MM.1S (cell line): Measurements from ENCODE around the gene LYPD1.

ENCODE experiments used
- DNase-seq: peaks from one replicate; pipeline ENCODE4 v3.0.0-alpha.2; 2015
- H2AFZ ChIP-seq: fragments of 300-600 bp; sonication (generic); 2 replicates; pipeline ENCODE4 v1.6.0; 2016; ENCODE audit warnings: antibody characterized with exemption, low read length
- H3F3A ChIP-seq: fragments of 300-600 bp; sonication (generic); 2 replicates; pipeline ENCODE4 v1.6.1; 2016; ENCODE audit warnings: mild to moderate bottlenecking, antibody characterized with exemption, low read length, moderate library complexity, mixed read lengths; ENCODE audit not compliant: insufficient read depth
- H3K27ac ChIP-seq: fragments of 300-600 bp; sonication (generic); 2 replicates; pipeline ENCODE4 v1.5.1; 2016; ENCODE audit warnings: mild to moderate bottlenecking, low read length
- H3K27me3 ChIP-seq: fragments of 300-600 bp; sonication (generic); replicated peaks from 2 replicates; pipeline ENCODE4 v1.6.0; 2016; ENCODE audit warnings: low read length; ENCODE audit not compliant: insufficient read depth
- H3K36me3 ChIP-seq: fragments of 300-600 bp; sonication (generic); replicated peaks from 2 replicates; pipeline ENCODE4 v1.6.1; 2016; ENCODE audit warnings: mild to moderate bottlenecking, low read length, mixed read lengths; ENCODE audit not compliant: insufficient read depth
- H3K4me1 ChIP-seq: fragments of 300-600 bp; sonication (generic); 2 replicates; pipeline ENCODE4 v1.6.1; 2016; ENCODE audit warnings: low read length, mixed read lengths
- H3K4me2 ChIP-seq: fragments of 300-600 bp; sonication (generic); 2 replicates; pipeline ENCODE4 v1.6.0; 2016; ENCODE audit warnings: low read depth, low read length
- H3K4me3 ChIP-seq: fragments of 300-600 bp; sonication (generic); 2 replicates; pipeline ENCODE4 v1.5.1; 2016; ENCODE audit warnings: low read length, mixed read lengths
- H3K79me2 ChIP-seq: fragments of 300-600 bp; sonication (generic); 2 replicates; pipeline ENCODE4 v1.6.1; 2016; ENCODE audit warnings: mixed run types, low read length, mixed read lengths
- H3K9ac ChIP-seq: fragments of 300-600 bp; sonication (generic); 2 replicates; pipeline ENCODE4 v1.6.1; 2016; ENCODE audit warnings: low read length, mixed read lengths
- H3K9me2 ChIP-seq: fragments of 300-600 bp; sonication (generic); replicated peaks from 2 replicates; pipeline ENCODE4 v1.6.1; 2016; ENCODE audit warnings: mild to moderate bottlenecking, low read length, mixed read lengths; ENCODE audit not compliant: insufficient read depth
- H3K9me3 ChIP-seq: fragments of 300-600 bp; sonication (generic); replicated peaks from 2 replicates; pipeline ENCODE4 v1.6.1; 2016; ENCODE audit warnings: mild to moderate bottlenecking, low read length, mixed read lengths; ENCODE audit not compliant: insufficient read depth
- H4K20me1 ChIP-seq: fragments of 300-600 bp; sonication (generic); 2 replicates; pipeline ENCODE4 v1.6.1; 2016; ENCODE audit warnings: mild to moderate bottlenecking, low read length, moderate library complexity, mixed read lengths; ENCODE audit not compliant: insufficient read depth
- CTCF ChIP-seq: fragments of 300-600 bp; sonication (generic); IDR thresholded peaks from 2 replicates; pipeline ENCODE4 v1.5.1; 2016; ENCODE audit warnings: antibody characterized with exemption, low read length, mixed read lengths
- EZH2 ChIP-seq: fragments of 300-600 bp; sonication (generic); optimal IDR thresholded peaks from 2 replicates; pipeline ENCODE3; 2017; ENCODE audit warnings: low read depth, mild to moderate bottlenecking, antibody characterized with exemption, low read length, mixed read lengths
- EZH2phosphoT487 ChIP-seq: fragments of 300-600 bp; sonication (generic); IDR thresholded peaks from 2 replicates; pipeline ENCODE4 v1.6.1; 2018; ENCODE audit warnings: antibody characterized with exemption, low read length

LYPD1 gene

GRCh38 chr2:132645176-132645575 is 24.8 kb downstream of the LYPD1 start:
- no peaks in the 10 kb centered on the region for H3K27me3 ChIP-seq
- H3K4me3 ChIP-seq, result no peak overlapping the region
- H3K4me2 ChIP-seq, result no peak overlapping the region
- H3K9me3 ChIP-seq, result no peaks in the 10 kb centered on the region
- no peaks in the 10 kb centered on the region for H3K79me2 ChIP-seq
- H4K20me1 ChIP-seq, result no peaks in the 10 kb centered on the region
- no peaks in the 10 kb centered on the region for H3F3A ChIP-seq
- no peak overlapping the region for H2AFZ ChIP-seq
- no peak overlapping the region for H3K27ac ChIP-seq
- no peaks in the 10 kb centered on the region for H3K36me3 ChIP-seq
- DNase-seq, result no peak
- H3K9me2 ChIP-seq, result no peaks in the 10 kb centered on the region
- H3K9ac ChIP-seq, result no peak overlapping the region
- no peak for TF ChIP-seq CTCF
- TF ChIP-seq EZH2, result no peak
- TF ChIP-seq EZH2phosphoT487, result no peak
- H3K4me1 ChIP-seq, result no peaks in the 10 kb centered on the region

- Histone ChIP-seq H3F3A (no peaks in the 10 kb centered on the region), H3K9me3 (no peaks in the 10 kb centered on the region), H3K9ac (no peak overlapping the region), H3K79me2 (no peaks in the 10 kb centered on the region), H3K4me2 (no peak overlapping the region), H3K4me3 (no peak overlapping the region), H2AFZ (no peak overlapping the region), H3K27ac (no peak overlapping the region), H3K4me1 (no peaks in the 10 kb centered on the region), H3K27me3 (no peaks in the 10 kb centered on the region), H3K36me3 (no peaks in the 10 kb centered on the region), H4K20me1 (no peaks in the 10 kb centered on the region), H3K9me2 (no peaks in the 10 kb centered on the region)
- no peak for DNase-seq
- TF ChIP-seq EZH2 (no peak), CTCF (no peak), EZH2phosphoT487 (no peak)
Measured at GRCh38 chr2:132642415-132642814, 27.6 kb downstream of the LYPD1 start.

GRCh38 chr2:132641819-132642218 is 28.2 kb downstream of the LYPD1 start:
- Histone ChIP-seq H3K4me1 (no peaks in the 10 kb centered on the region), H3K9me2 (no peaks in the 10 kb centered on the region), H2AFZ (no peak overlapping the region), H4K20me1 (no peaks in the 10 kb centered on the region), H3F3A (no peaks in the 10 kb centered on the region), H3K9me3 (no peaks in the 10 kb centered on the region), H3K36me3 (no peaks in the 10 kb centered on the region), H3K9ac (no peak overlapping the region), H3K4me2 (no peak overlapping the region), H3K79me2 (no peaks in the 10 kb centered on the region), H3K27me3 (no peaks in the 10 kb centered on the region), H3K27ac (no peak overlapping the region), H3K4me3 (no peak overlapping the region)
- TF ChIP-seq EZH2 (no peak), CTCF (no peak), EZH2phosphoT487 (no peak)
- DNase-seq, result no peak
